B cell (primary cell): Measurements from ENCODE around the gene KCNQ2. TPM values are rescaled to one million over a fixed set of nuclear protein-coding genes. Genes with fewer than 3 reads are reported as not detected.

Experiments used
- ATAC-seq: fragments of 200-7000 bp; cut with Tn5 transposase; one replicate; pipeline ENCODE4 v1.10.0; 2021; ENCODE audit warnings: low read depth, mild to moderate bottlenecking, moderate number of reproducible peaks, moderate library complexity
- CTCF ChIA-PET: fragments of 350-600 bp; sonication (Branson Sonifier 250); formaldehyde crosslinking; loops from one replicate; lab custom pipeline; 2021; ENCODE audit warnings: antibody characterized with exemption, inconsistent platforms; lab: Charles Lee
- POLR2A ChIA-PET: fragments of 350-600 bp; sonication (Branson Sonifier 250); formaldehyde crosslinking; loops from one replicate; lab custom pipeline; 2021; ENCODE audit warnings: antibody characterized with exemption; lab: Charles Lee
- DNase-seq: peaks from one replicate; pipeline ENCODE4 v3.0.0; 2013
- H2AFZ ChIP-seq: 2 replicates; pipeline ENCODE4 v1.6.1; 2012; ENCODE audit warnings: mild to moderate bottlenecking, low read depth, low read length; ENCODE audit not compliant: insufficient read depth, poor library complexity, severe bottlenecking
- H3K27ac ChIP-seq, 2 donors: 1 replicate in 1 of 2; 2 replicates in 1 of 2; pipeline ENCODE4 v1.5.1; 2012 to 2013; ENCODE audit warnings: low read length in 2 of 2, mild to moderate bottlenecking in 2 of 2, moderate library complexity in 1 of 2
- H3K27me3 ChIP-seq, 4 experiments: fragments of 200-600 bp in 1 of 4; sonication (generic) in 1 of 4; replicated peaks in 1 of 4; 1 replicate in 2 of 4; 2 replicates in 2 of 4; pipeline versions ENCODE4 v1.6.1 to v1.7.0; 2013 to 2016; ENCODE audit warnings: low read length in 3 of 4, mild to moderate bottlenecking in 2 of 4, mixed read lengths in 1 of 4, moderate library complexity in 1 of 4; ENCODE audit not compliant: insufficient read depth in 4 of 4, control insufficient read depth in 3 of 4; ENCODE audit errors: control extremely low read depth in 1 of 4
- H3K36me3 ChIP-seq, 2 experiments: replicated peaks in 1 of 2; 1 replicate in 1 of 2; 2 replicates in 1 of 2; pipeline versions ENCODE4 v1.6.1 to v1.7.1; 2013; ENCODE audit warnings: low read length in 1 of 2; ENCODE audit not compliant: insufficient read depth in 2 of 2, control insufficient read depth in 1 of 2; ENCODE audit errors: control extremely low read depth in 1 of 2, extremely low read depth in 1 of 2
- H3K4me1 ChIP-seq, 2 donors: fragments of 200-600 bp in 1 of 2; sonication (generic) in 1 of 2; 1 replicate in 1 of 2; 2 replicates in 1 of 2; pipeline versions ENCODE4 v1.5.1 to v1.6.1; 2013 to 2017; ENCODE audit warnings: low read length in 2 of 2; ENCODE audit not compliant: control insufficient read depth in 2 of 2, insufficient read depth in 2 of 2
- H3K4me2 ChIP-seq: replicated peaks from 2 replicates; pipeline ENCODE3; 2012; ENCODE audit warnings: mild to moderate bottlenecking, low read depth, low read length; ENCODE audit not compliant: poor library complexity, severe bottlenecking
- H3K4me3 ChIP-seq, 5 experiments: fragments of 200-600 bp in 1 of 5; sonication (generic) in 1 of 5; 1 replicate in 3 of 5; 2 replicates in 2 of 5; pipeline versions ENCODE4 v1.5.1 to v1.7.0; 2011 to 2016; ENCODE audit warnings: low read length in 4 of 5, mild to moderate bottlenecking in 4 of 5, low read depth in 2 of 5, control low read depth in 1 of 5, moderate library complexity in 1 of 5; ENCODE audit not compliant: insufficient read depth in 1 of 5; ENCODE audit errors: control extremely low read depth in 1 of 5, extremely low read depth in 1 of 5
- H3K79me2 ChIP-seq: fragments of 200-600 bp; sonication (generic); one replicate; pipeline ENCODE4 v1.6.0; 2016; ENCODE audit warnings: low read length; ENCODE audit not compliant: control insufficient read depth, insufficient read depth
- H3K9ac ChIP-seq: fragments of 200-600 bp; sonication (generic); 2 replicates; pipeline ENCODE4 v1.6.1; 2017; ENCODE audit warnings: mild to moderate bottlenecking, low read length, moderate library complexity
- H3K9me3 ChIP-seq, 3 donors: one replicate each; pipeline versions ENCODE4 v1.6.1 to v1.7.1; 2013; ENCODE audit warnings: low read length in 2 of 3; ENCODE audit not compliant: control insufficient read depth in 2 of 3, insufficient read depth in 1 of 3; ENCODE audit errors: control extremely low read depth in 1 of 3
- H4K20me1 ChIP-seq: 2 replicates; pipeline ENCODE4 v1.6.0; 2012; ENCODE audit warnings: mild to moderate bottlenecking, low read length; ENCODE audit not compliant: insufficient read depth, control insufficient read depth, poor library complexity, severe bottlenecking
- H3K27ac Mint-ChIP-seq: one replicate; pipeline ENCODE4 v1.8.0; 2021; ENCODE audit warnings: mixed read lengths
- H3K27me3 Mint-ChIP-seq: one replicate; pipeline ENCODE4 v1.8.0; 2021; ENCODE audit warnings: mixed read lengths
- H3K4me1 Mint-ChIP-seq: one replicate; pipeline ENCODE4 v1.8.0; 2021; ENCODE audit warnings: mixed read lengths
- H3K4me3 Mint-ChIP-seq: one replicate; pipeline ENCODE4 v1.8.0; 2021; ENCODE audit warnings: mixed read lengths
- H3K9me3 Mint-ChIP-seq: one replicate; pipeline ENCODE4 v1.8.0; 2022; ENCODE audit warnings: mixed read lengths; ENCODE audit not compliant: insufficient read depth
- CTCF ChIP-seq: fragments of 200-600 bp; IDR thresholded peaks from one replicate; pipeline ENCODE4 v1.8.0; 2022; ENCODE audit warnings: antibody characterized with exemption, mild to moderate bottlenecking
- EZH2 ChIP-seq: IDR thresholded peaks from 2 replicates; pipeline ENCODE4 v1.6.1; 2012; ENCODE audit warnings: borderline replicate concordance, low read depth, mild to moderate bottlenecking, moderate library complexity, low read length; ENCODE audit not compliant: insufficient read depth, poor library complexity, severe bottlenecking
- WGBS: methylation state at CpG from one replicate; pipeline ENCODE4 v1.1.5; 2013; ENCODE audit warnings: missing lambda C conversion rate; ENCODE audit not compliant: insufficient coverage; 5-methylcytosine and 5-hydroxymethylcytosine counted together
- intact Hi-C: fragments of 100-400 bp; cut with micrococcal nuclease; formaldehyde crosslinking; loops from one replicate; pipeline ENCODE4 v1.10.0; 2022
- polyA plus RNA-seq: library from polyadenylated mRNA; depleted of rRNA; stranded (reverse); fragments of >200 nt; gene quantifications from 2 replicates; pipeline ENCODE4 v1.2.3, GENCODE V29; 2012
- total RNA-seq, 2 donors: library from RNA; stranded (reverse); fragments of 120-200 nt in 1 of 2; gene quantifications; 1 replicate in 1 of 2; 2 replicates in 1 of 2; pipeline versions ENCODE4 v1.2.3 to v1.2.4, GENCODE V29; 2013 to 2022

The KCNQ2 gene
- total and polyA plus RNA-seq, 2 donors (not counting 1 experiment from before 2014, with no cell fraction given): 0.12 TPM; not detected in 1

GRCh38 chr20:63419299-63419698, 53.2 kb downstream of the KCNQ2 start:
- Mint-ChIP-seq H3K27me3 (peaks cover 5% of the 10 kb centered on the region), H3K9me3 (no peaks in the 10 kb centered on the region), H3K4me1 (no peaks in the 10 kb centered on the region), H3K4me3 (no peak overlapping the region), H3K27ac (no peak overlapping the region)
- no peaks in the 10 kb centered on the region for H4K20me1 ChIP-seq
- ATAC-seq: no peak
- no peaks in the 10 kb centered on the region for H3K27me3 ChIP-seq
- no peak overlapping the region for H3K4me2 ChIP-seq
- no peak overlapping the region for H3K9ac ChIP-seq
- WGBS: 93% methylated on average over 24 of the region's 24 CpGs
- no peak for DNase-seq
- ChIA-PET CTCF (no interaction called here), POLR2A (no interaction called here)
- intact Hi-C loops: no loop called here
- H3K79me2 ChIP-seq: no peaks in the 10 kb centered on the region
- H2AFZ ChIP-seq: no peak overlapping the region
- H3K9me3 ChIP-seq: no peaks in the 10 kb centered on the region
- TF ChIP-seq EZH2 (no peak), CTCF (no peak)
- H3K4me1 ChIP-seq: no peaks in the 10 kb centered on the region
- H3K36me3 ChIP-seq: no peaks in the 10 kb centered on the region
- H3K27ac ChIP-seq: no peak overlapping the region
- H3K4me3 ChIP-seq: no peak overlapping the region

GRCh38 chr20:63418617-63419016, 53.8 kb downstream of the KCNQ2 start:
- DNase-seq: no peak
- Mint-ChIP-seq H3K9me3 (no peaks in the 10 kb centered on the region), H3K27ac (no peak overlapping the region), H3K4me3 (no peak overlapping the region), H3K27me3 (peaks cover 5% of the 10 kb centered on the region), H3K4me1 (no peaks in the 10 kb centered on the region)
- no peaks in the 10 kb centered on the region for H3K27me3 ChIP-seq
- no peak overlapping the region for H3K4me2 ChIP-seq
- ChIA-PET POLR2A (no interaction called here), CTCF (no interaction called here)
- H2AFZ ChIP-seq: no peak overlapping the region
- intact Hi-C loops: no loop called here
- WGBS: 91% methylated on average over 15 of the region's 16 CpGs
- H3K4me1 ChIP-seq: no peaks in the 10 kb centered on the region
- no peak overlapping the region for H3K4me3 ChIP-seq
- no peaks in the 10 kb centered on the region for H4K20me1 ChIP-seq
- H3K9me3 ChIP-seq: no peaks in the 10 kb centered on the region
- ATAC-seq: no peak
- H3K9ac ChIP-seq: no peak overlapping the region
- no peak for TF ChIP-seq CTCF
- no peak for TF ChIP-seq EZH2
- H3K79me2 ChIP-seq: no peaks in the 10 kb centered on the region
- no peak overlapping the region for H3K27ac ChIP-seq
- no peaks in the 10 kb centered on the region for H3K36me3 ChIP-seq
